ENCODE measurements around the gene LCP2. TPM values are rescaled to one million over a fixed set of nuclear protein-coding genes. Genes with fewer than 3 reads are reported as not detected.

The LCP2 gene
- 168 TPM for total RNA-seq (2013)
- polyA plus RNA-seq (100 to 1,000 TPM in 1 of 3 donors, 10 to 100 TPM in 2; 52.0 to 177 (median 89.5) TPM), polyA minus RNA-seq (189 and 247 TPM in 2 replicates), total RNA-seq (263 to 602 (median 452) reads per million in 11 experiments)

DNA sequence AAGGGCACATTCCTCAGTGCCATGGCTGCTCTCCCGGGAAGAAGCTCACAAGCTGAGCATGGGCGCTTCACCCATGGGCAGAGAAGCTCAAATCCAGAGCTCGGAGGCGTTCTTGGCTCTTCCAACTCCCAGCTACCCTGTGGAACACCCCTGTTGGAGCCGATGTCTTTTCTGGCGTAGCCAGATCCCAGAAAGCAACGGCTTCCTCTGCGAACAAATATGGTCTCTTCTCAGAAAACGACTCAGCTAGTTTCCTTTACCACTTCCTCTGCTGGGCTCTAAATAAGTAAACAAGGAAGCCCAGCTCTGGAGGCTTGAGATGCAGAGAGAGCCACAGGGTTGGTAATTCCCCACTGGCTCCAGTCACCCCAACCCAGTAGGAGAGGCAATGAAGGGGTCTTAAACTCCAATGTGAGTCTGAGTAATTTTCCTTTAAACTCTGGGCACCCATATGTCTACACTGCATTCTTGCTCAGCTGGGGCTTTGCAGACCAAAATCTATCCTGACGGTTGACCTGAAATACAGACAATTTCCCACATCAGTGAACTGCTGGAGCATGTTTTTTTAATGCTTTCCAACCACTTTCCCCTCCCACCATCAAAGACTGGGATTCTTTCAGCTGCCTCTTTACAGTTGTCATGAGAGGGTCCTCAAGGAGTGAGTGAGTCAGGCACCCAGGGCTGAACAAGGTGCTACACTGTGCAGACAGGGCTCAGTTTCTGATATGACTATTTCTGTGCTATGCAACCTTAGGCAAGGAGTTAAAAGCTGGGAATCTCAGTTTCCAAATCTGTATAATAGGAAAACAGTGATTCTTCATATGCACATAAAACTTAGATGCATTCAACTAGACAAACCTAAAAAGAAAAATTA, at the start of gene LCP2:
Gene LCP2 (minus strand): TSS at position 189 of the 874 bp plus-strand sequence. CDS start 166 bp downstream, at position 23.
- H3K36me3 Mint-ChIP-seq: peaks cover 26 to 38% of the 10 kb centered on the region in 2 donors
- H3K27me3 Mint-ChIP-seq (ENCODE audit: low read depth in 3 of 3): peaks cover 0 to 2% (median 2%) of the 10 kb centered on the region in 3 donors
- intact Hi-C loops (cut with micrococcal nuclease): loop anchor here (2.0 to 5.0 kb wide), 2 partner anchors 15 to 34 kb away; no protein-coding TSS in a partner anchor
- peak; percentile 75 to 88 (median 87) for DNase-seq
- Histone ChIP-seq H4K20me1 (ENCODE audit: insufficient read depth, low read length) (peaks cover 49% of the 10 kb centered on the region), H3K79me2 (ENCODE audit: insufficient read depth, low read length) (peaks cover 93% of the 10 kb centered on the region), H3K27me3 (ENCODE audit: control insufficient read depth in 2 of 2, insufficient read depth in 2 of 2, low read length in 2 of 2) (no peaks in the 10 kb centered on the region), H3K9ac (ENCODE audit: insufficient read depth, low read length, poor library complexity, severe bottlenecking) (peak within 1 kb of the TSS; percentile 92), H3K27ac (ENCODE audit: low read depth in 1 of 2, low read length in 2 of 2) (peak within 1 kb of the TSS; percentile 95 to 99), H3K9me3 (replicated peaks in 1 of 2; ENCODE audit: control insufficient read depth in 1 of 2, insufficient read depth in 1 of 2, low read length in 2 of 2) (no peaks in the 10 kb centered on the region), H2AFZ (ENCODE audit: insufficient read depth, low read depth, low read length, poor library complexity, severe bottlenecking) (no peak within 1 kb of the TSS), H3K4me3 (replicated peaks in 1 of 3; ENCODE audit: low read depth in 2 of 3, low read length in 3 of 3) (peak within 1 kb of the TSS; percentile 93 to 97 (median 95)), H3K4me2 (replicated peaks; ENCODE audit: extremely low read depth, low read length, poor library complexity, severe bottlenecking) (peak within 1 kb of the TSS; percentile 87), H3K36me3 (replicated peaks in 1 of 2; ENCODE audit: control insufficient read depth in 1 of 2, insufficient read depth in 2 of 2, low read length in 2 of 2) (peaks cover 12 to 22% of the 10 kb centered on the region in 2 donors), H3K4me1 (ENCODE audit: control insufficient read depth in 1 of 2, insufficient read depth in 2 of 2, low read length in 2 of 2) (peaks cover 83 to 85% of the 10 kb centered on the region in 2 donors)
- TF ChIP-seq, protein P1, sequence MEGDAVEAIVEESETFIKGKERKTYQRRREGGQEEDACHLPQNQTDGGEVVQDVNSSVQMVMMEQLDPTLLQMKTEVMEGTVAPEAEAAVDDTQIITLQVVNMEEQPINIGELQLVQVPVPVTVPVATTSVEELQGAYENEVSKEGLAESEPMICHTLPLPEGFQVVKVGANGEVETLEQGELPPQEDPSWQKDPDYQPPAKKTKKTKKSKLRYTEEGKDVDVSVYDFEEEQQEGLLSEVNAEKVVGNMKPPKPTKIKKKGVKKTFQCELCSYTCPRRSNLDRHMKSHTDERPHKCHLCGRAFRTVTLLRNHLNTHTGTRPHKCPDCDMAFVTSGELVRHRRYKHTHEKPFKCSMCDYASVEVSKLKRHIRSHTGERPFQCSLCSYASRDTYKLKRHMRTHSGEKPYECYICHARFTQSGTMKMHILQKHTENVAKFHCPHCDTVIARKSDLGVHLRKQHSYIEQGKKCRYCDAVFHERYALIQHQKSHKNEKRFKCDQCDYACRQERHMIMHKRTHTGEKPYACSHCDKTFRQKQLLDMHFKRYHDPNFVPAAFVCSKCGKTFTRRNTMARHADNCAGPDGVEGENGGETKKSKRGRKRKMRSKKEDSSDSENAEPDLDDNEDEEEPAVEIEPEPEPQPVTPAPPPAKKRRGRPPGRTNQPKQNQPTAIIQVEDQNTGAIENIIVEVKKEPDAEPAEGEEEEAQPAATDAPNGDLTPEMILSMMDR (IDR thresholded peaks at IDR 0.05): no peak
- H3K9me3 Mint-ChIP-seq: peaks cover 0 to 3% (median 0%) of the 10 kb centered on the region in 7 donors
- H3K27ac Mint-ChIP-seq: peak within 1 kb of the TSS; percentile 98 to 100 (median 99)
- 0% methylated on average over 9 of the region's 10 CpGs for WGBS (ENCODE audit: insufficient coverage)
- H3K4me1 Mint-ChIP-seq: peaks cover 79% of the 10 kb centered on the region
- peak within 1 kb of the TSS; percentile 99 to 100 for H3K4me3 Mint-ChIP-seq

DNA sequence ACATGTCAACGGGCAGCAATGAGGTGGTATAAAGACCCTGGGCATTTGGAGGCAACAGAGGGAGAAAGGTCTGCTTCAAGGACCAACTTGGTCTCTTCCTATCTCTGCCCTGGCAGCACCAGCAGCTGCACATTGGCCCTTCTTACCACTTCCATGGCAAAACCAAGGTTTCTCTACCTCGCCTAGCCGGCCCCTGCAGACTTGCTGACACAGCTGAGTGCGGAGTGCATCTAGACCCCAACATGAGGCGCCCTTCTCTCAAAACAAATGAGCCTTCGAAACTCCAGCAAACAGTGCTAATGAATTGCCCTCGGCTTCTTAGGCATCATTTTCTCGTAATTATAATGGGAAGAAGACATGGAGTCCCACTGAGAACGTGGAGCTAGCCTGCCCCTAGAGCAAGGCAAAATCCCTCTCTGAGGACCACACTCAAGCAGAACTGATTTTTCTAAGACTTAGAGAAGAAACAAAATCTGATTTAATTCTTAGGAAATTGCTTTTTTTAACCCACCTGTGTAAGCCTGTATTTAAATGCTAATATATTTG, 49.5 kb upstream of the LCP2 start:
- Mint-ChIP-seq H3K4me3 (peak overlapping the region in 1 of 2 donors; percentile 29), H3K4me1 (peaks cover 31% of the 10 kb centered on the region), H3K36me3 (peaks cover 0 to 5% of the 10 kb centered on the region in 2 donors), H3K9me3 (peaks cover 0 to 12% (median 5%) of the 10 kb centered on the region in 7 donors), H3K27ac (no peak overlapping the region), H3K27me3 (ENCODE audit: low read depth in 3 of 3) (peaks cover 0 to 1% (median 0%) of the 10 kb centered on the region in 3 donors)
- Histone ChIP-seq H3K27me3 (ENCODE audit: control insufficient read depth in 2 of 2, insufficient read depth in 2 of 2, low read length in 2 of 2) (no peaks in the 10 kb centered on the region), H3K4me3 (replicated peaks in 1 of 3; ENCODE audit: low read depth in 2 of 3, low read length in 3 of 3) (no peak overlapping the region), H3K4me1 (ENCODE audit: control insufficient read depth in 1 of 2, insufficient read depth in 2 of 2, low read length in 2 of 2) (peaks cover 11 to 20% of the 10 kb centered on the region in 2 donors), H3K36me3 (replicated peaks in 1 of 2; ENCODE audit: control insufficient read depth in 1 of 2, insufficient read depth in 2 of 2, low read length in 2 of 2) (no peaks in the 10 kb centered on the region), H3K79me2 (ENCODE audit: insufficient read depth, low read length) (no peaks in the 10 kb centered on the region), H3K27ac (ENCODE audit: low read depth in 1 of 2, low read length in 2 of 2) (no peak overlapping the region), H2AFZ (ENCODE audit: insufficient read depth, low read depth, low read length, poor library complexity, severe bottlenecking) (no peak overlapping the region), H3K9me3 (replicated peaks in 1 of 2; ENCODE audit: control insufficient read depth in 1 of 2, insufficient read depth in 1 of 2, low read length in 2 of 2) (peaks cover 0 to 7% of the 10 kb centered on the region in 2 donors), H3K4me2 (replicated peaks; ENCODE audit: extremely low read depth, low read length, poor library complexity, severe bottlenecking) (no peak overlapping the region), H4K20me1 (ENCODE audit: insufficient read depth, low read length) (no peaks in the 10 kb centered on the region), H3K9ac (ENCODE audit: insufficient read depth, low read length, poor library complexity, severe bottlenecking) (no peak overlapping the region)
- TF ChIP-seq, protein P1 (IDR thresholded peaks at IDR 0.05): no peak
- DNase-seq: no peak
- 97% methylated on average over 8 of the region's 9 CpGs for WGBS (ENCODE audit: insufficient coverage)
- intact Hi-C loops (cut with micrococcal nuclease): loop anchor here in 1 of 2 donors (10.0 kb wide), 1 partner anchor 242 kb away; the partner anchor contains the start of gene FOXI1
